Hematopoietic multipotent progenitor cell treated with erythropoietin and hydrocortisone succinate and interleukin-3 and kit ligand, for 4 days (in vitro differentiated cells): ENCODE results near the gene HTATSF1.
A peak's percentile ranks its signal among the peaks of the same experiment; 100 is the strongest.

Source experiments
- DNase-seq: peaks from one replicate; pipeline ENCODE4 v3.0.0-alpha.2; 2015

Gene HTATSF1

GRCh38 chrX:136496764-136497555, 432 bp upstream of the HTATSF1 start:
- DNase-seq: peak; percentile 96

GRCh38 chrX:136519069-136519468, 21.7 kb downstream of the HTATSF1 start:
- DNase-seq: no peak

GRCh38 chrX:136523770-136524169, 26.4 kb downstream of the HTATSF1 start:
- no peak for DNase-seq

GRCh38 chrX:136525738-136526606, 28.6 kb downstream of the HTATSF1 start:
- DNase-seq: peak; percentile 8

- peak; percentile 13 for DNase-seq
These were observed 31.4 kb downstream of the HTATSF1 start for GRCh38 chrX:136528645-136529315.

GRCh38 chrX:136529795-136530194, 32.4 kb downstream of the HTATSF1 start:
- DNase-seq: peak; percentile 35

- DNase-seq: no peak
These were observed 34.6 kb downstream of the HTATSF1 start, which contains the start of gene VGLL1 for GRCh38 chrX:136531951-136532350. Gene VGLL1 (plus strand): TSS chrX:136532215. CDS start chrX:136536021, 3,806 bp downstream.

GRCh38 chrX:136534131-136534530, 36.7 kb downstream of the HTATSF1 start:
- DNase-seq: no peak

GRCh38 chrX:136538811-136539210, 41.4 kb downstream of the HTATSF1 start:
- DNase-seq: no peak

GRCh38 chrX:136540226-136540625, 42.8 kb downstream of the HTATSF1 start:
- no peak for DNase-seq

GRCh38 chrX:136541294-136541693, 43.9 kb downstream of the HTATSF1 start:
- no peak for DNase-seq

GRCh38 chrX:136542281-136542680, 44.9 kb downstream of the HTATSF1 start:
- DNase-seq: no peak

GRCh38 chrX:136546371-136546781, 49.0 kb downstream of the HTATSF1 start:
- peak; percentile 44 for DNase-seq

GRCh38 chrX:136549226-136549625, 51.8 kb downstream of the HTATSF1 start:
- DNase-seq: no peak

GRCh38 chrX:136551410-136551809, 54.0 kb downstream of the HTATSF1 start:
- DNase-seq: no peak

- no peak for DNase-seq
These were observed 58.3 kb downstream of the HTATSF1 start for GRCh38 chrX:136555694-136556093.
